Measurements from ENCODE around the gene ELMO1. TPM values are rescaled to one million over a fixed set of nuclear protein-coding genes. Genes with fewer than 3 reads are reported as not detected.

Gene ELMO1
- total and polyA plus RNA-seq, 10 donors: 26.0 to 494 (median 201) TPM

DNA sequence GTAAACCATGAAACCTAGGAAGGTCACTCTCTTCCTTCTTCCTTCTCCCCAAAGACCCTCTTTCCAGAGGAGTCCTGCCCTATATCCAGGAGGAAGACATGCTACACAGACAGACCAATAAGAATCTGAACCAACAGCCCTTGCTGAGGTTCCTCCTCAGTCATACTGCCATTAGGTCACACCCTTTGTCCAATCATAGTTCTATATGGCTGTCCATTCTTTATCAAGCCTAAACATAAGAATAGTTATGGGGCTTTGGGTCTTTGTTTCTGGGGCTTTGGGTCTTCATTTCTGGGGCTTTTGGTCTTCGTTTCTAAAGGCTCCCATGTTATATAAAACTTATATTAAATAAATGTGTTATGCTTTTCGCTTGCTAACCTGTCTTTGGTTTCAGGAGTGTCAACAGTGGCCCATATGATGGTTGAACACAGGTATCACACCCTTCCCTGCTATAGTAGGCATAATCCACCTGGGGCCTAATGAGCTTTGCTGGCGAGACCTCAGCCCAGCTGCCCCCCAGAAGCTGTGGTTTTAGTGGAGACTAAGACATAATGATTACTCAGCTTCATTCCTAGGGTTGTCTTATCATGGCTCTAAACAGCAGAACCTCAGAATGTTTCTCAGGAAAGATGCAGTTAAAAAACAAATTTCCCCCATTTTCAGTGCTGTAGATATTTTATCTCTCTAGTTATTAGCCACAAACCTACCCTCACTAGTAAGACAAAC is 91.6 kb downstream of the ELMO1 start:
- Histone ChIP-seq H3K27ac (no peak overlapping the region), H3K27me3 (replicated peaks in 1 of 7) (no peaks in the 10 kb centered on the region), H3K4me3 (no peak overlapping the region), H3K9me3 (no peaks in the 10 kb centered on the region), H3K4me1 (peaks cover 8 to 70% (median 39%) of the 10 kb centered on the region in 6 donors), H3K36me3 (no peaks in the 10 kb centered on the region)
- WGBS, 5 donors: 92 to 99% (median 96%) methylated on average over 3 of the region's 3 CpGs
- intact Hi-C loops (cut with DNase I; ENCODE audit: low total_unique reads): no loop called here
- no peak for TF ChIP-seq POLR2AphosphoS5 (IDR thresholded peaks at IDR 0.05)
- TF ChIP-seq, protein P1, sequence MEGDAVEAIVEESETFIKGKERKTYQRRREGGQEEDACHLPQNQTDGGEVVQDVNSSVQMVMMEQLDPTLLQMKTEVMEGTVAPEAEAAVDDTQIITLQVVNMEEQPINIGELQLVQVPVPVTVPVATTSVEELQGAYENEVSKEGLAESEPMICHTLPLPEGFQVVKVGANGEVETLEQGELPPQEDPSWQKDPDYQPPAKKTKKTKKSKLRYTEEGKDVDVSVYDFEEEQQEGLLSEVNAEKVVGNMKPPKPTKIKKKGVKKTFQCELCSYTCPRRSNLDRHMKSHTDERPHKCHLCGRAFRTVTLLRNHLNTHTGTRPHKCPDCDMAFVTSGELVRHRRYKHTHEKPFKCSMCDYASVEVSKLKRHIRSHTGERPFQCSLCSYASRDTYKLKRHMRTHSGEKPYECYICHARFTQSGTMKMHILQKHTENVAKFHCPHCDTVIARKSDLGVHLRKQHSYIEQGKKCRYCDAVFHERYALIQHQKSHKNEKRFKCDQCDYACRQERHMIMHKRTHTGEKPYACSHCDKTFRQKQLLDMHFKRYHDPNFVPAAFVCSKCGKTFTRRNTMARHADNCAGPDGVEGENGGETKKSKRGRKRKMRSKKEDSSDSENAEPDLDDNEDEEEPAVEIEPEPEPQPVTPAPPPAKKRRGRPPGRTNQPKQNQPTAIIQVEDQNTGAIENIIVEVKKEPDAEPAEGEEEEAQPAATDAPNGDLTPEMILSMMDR (IDR thresholded peaks at IDR 0.05 in 8 of 11, conservative IDR thresholded peaks at IDR 0.05 in 3 of 11): no peak
- no peak for TF ChIP-seq POLR2A (IDR thresholded peaks at IDR 0.05)
- no peak for DNase-seq

DNA sequence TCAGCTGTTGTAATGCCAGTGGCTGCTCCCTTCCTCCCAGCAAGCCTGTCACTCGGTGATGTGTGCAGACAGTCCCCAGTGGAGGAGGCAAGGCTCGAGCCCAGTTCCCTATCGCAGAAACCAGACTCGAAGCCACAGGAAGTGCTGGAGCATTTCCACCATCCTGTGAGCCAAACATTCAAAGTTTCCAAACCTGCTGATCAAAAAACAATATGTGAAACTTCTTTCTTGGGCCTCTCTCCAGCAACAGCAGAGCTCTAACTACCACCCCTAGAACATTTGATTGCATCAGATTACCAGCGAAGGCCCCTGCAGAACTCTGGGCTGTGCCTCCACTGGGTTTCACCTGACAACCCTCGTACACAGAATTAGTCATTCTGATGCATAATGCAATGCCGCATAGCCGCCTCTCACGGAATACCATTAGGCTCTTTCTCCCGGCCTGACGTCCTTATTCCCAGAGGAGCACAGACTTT is 94.0 kb downstream of the ELMO1 start:
- Histone ChIP-seq H3K4me3 (no peak overlapping the region), H3K36me3 (no peaks in the 10 kb centered on the region)
- WGBS, 5 donors: 15 to 31% (median 23%) methylated on average over 11 of the region's 11 CpGs

DNA sequence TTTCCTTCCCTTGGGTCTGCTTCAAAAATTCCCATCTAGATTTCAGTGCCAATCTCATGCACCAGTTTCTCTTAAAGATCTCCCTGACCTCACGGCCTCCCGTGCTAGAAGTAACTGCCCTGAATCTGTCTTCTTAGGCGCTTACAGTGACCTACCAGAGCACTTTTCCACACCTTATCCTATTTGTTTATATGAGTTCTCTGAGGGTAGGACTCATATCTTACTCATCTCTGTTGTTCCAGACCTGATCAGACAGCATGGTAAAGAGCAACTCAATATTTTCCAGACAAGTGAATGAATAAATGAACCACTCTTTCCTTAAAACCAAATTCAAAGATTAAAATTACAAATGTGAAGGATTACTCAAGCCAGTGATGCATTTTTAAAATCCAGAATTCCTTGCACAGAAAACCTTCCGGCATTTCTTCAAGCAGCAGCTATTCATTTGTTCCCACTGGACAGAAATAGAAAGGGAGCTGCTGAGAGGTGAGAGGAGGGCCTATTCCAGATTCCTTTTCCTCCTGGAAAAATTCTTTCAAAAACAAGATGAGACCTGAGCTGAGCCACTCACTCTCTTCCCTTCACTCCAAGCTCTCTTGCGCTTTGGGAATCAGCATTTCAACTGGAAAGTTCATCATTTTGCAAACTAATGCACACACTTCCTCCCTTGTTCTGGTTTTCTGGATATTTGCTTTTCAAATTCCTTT is 94.6 kb downstream of the ELMO1 start:
- Histone ChIP-seq H3K36me3 (no peaks in the 10 kb centered on the region), H3K27me3 (replicated peaks in 1 of 7) (no peaks in the 10 kb centered on the region), H3K4me1 (peaks cover 12 to 85% (median 63%) of the 10 kb centered on the region in 6 donors), H3K27ac (peak overlapping the region in 7 of 8 donors; percentile 7 to 83 (median 55)), H3K4me3 (peak overlapping the region in 4 of 8 donors; percentile 44 to 73 (median 50)), H3K9me3 (no peaks in the 10 kb centered on the region)
- intact Hi-C loops (cut with DNase I; ENCODE audit: low total_unique reads): no loop called here
- TF ChIP-seq POLR2A (IDR thresholded peaks at IDR 0.05) (no peak), POLR2AphosphoS5 (IDR thresholded peaks at IDR 0.05) (no peak)
- TF ChIP-seq, protein P1 (IDR thresholded peaks at IDR 0.05 in 8 of 11, conservative IDR thresholded peaks at IDR 0.05 in 3 of 11): no peak
- 56 to 78% (median 71%) methylated on average over 5 of the region's 5 CpGs for WGBS, 5 donors
- no peak for DNase-seq

More for the DNA sequence above, 94.0 kb downstream of the ELMO1 start:
- Histone ChIP-seq H3K9me3 (no peaks in the 10 kb centered on the region), H3K27ac (peak overlapping the region in 6 of 8 donors; percentile 7 to 83 (median 66)), H3K4me1 (peaks cover 12 to 85% (median 59%) of the 10 kb centered on the region in 6 donors), H3K27me3 (replicated peaks in 1 of 7) (no peaks in the 10 kb centered on the region)
- intact Hi-C loops (cut with DNase I; ENCODE audit: low total_unique reads): no loop called here
- DNase-seq: peak; percentile 82
- TF ChIP-seq, protein P1 (IDR thresholded peaks at IDR 0.05 in 8 of 11, conservative IDR thresholded peaks at IDR 0.05 in 3 of 11): no peak
- TF ChIP-seq POLR2AphosphoS5 (IDR thresholded peaks at IDR 0.05): peak in 2 of 3 donors; percentile 47 to 62

All from spleen (tissue), 11 donors.